ENCODE measurements around the gene GCGR. TPM values are rescaled to one million over a fixed set of nuclear protein-coding genes. Genes with fewer than 3 reads are reported as not detected.

The GCGR gene
- total RNA-seq, 4 donors from 2014 or later: 0.16 to 0.71 (median 0.47) TPM

DNA sequence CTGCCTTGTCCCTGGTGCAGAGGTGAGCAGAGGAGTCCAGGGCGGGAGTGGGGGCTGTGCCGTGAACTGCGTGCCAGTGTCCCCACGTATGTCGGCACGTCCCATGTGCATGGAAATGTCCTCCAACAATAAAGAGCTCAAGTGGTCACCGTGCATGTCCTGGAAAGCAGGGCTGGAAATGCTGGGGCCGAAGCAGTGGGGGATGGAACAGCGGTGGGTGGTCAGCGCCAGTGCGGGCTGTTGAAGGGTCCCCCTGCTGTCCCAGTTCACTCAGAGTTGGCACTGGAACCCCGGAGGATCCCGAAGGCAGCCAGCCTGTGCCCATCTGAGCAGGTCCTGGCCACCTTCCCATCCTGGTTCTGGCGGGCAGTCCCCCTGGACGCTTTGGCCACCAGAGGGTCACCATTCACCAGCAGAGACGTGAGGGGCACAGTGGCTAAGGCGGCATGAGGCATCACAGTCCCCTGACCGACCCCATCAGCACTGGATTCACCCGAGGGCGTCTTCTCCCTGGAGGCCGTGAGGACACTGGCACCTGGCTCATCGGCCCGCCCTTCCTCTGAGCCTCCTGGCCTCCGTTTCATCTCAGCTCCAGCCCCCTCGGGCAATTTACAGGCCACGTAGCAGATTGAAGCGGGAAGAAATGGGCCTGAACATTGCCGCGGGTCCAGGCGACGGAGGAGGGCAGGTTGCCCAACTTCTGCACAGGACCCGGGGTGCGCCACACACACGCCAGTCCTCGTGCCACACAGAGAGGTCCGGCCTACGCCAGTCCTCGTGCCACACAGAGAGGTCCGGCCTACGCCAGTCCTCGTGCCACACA, 10.1 kb downstream of the GCGR start:
- intact Hi-C loops (cut with DNase I; ENCODE audit: low total_unique reads): no loop called here
- 80 to 84% methylated on average over 35 to 40 of the region's 41 CpGs for whole genome bisulfite sequencing, 2 donors
- no peak overlapping the region for H3K4me3 ChIP-seq (ENCODE audit: low read depth, poor library complexity, severe bottlenecking)
- no peak for DNase-seq (ENCODE audit: low spot score in 2 of 2)
- TF ChIP-seq POLR2A (IDR thresholded peaks at IDR 0.05): no peak
- TF ChIP-seq, protein P1, sequence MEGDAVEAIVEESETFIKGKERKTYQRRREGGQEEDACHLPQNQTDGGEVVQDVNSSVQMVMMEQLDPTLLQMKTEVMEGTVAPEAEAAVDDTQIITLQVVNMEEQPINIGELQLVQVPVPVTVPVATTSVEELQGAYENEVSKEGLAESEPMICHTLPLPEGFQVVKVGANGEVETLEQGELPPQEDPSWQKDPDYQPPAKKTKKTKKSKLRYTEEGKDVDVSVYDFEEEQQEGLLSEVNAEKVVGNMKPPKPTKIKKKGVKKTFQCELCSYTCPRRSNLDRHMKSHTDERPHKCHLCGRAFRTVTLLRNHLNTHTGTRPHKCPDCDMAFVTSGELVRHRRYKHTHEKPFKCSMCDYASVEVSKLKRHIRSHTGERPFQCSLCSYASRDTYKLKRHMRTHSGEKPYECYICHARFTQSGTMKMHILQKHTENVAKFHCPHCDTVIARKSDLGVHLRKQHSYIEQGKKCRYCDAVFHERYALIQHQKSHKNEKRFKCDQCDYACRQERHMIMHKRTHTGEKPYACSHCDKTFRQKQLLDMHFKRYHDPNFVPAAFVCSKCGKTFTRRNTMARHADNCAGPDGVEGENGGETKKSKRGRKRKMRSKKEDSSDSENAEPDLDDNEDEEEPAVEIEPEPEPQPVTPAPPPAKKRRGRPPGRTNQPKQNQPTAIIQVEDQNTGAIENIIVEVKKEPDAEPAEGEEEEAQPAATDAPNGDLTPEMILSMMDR (IDR thresholded peaks at IDR 0.05): no peak

- TF ChIP-seq, protein P1 (IDR thresholded peaks at IDR 0.05): no peak
- no peak for TF ChIP-seq POLR2A (IDR thresholded peaks at IDR 0.05)
- WGBS, 2 donors: 49 to 62% methylated on average over 13 of the region's 24 CpGs
- H3K4me3 ChIP-seq (ENCODE audit: low read depth, poor library complexity, severe bottlenecking): no peak overlapping the region
- intact Hi-C loops (cut with DNase I; ENCODE audit: low total_unique reads): no loop called here
- DNase-seq (ENCODE audit: low spot score in 2 of 2): no peak
Observed at GRCh38 chr17:81814748-81815645, 11.0 kb downstream of the GCGR start.

DNA sequence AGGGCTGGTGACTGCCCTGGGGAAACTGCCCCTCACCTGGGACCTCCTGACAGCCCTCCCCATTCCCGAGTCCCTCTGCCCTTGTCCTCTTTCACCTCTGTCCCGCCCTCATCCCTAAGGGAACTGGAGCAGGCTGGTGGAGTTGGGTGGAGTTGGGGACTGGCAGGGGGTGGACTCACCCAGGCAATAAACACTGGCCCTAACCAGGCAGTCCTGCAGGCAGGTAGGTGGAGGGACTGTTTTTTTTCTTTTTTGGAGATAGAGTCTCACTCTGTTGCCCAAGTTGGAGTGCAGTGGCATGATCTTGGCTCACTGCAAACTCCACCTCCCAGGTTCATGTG, 11.7 kb downstream of the GCGR start:
- intact Hi-C loops (cut with DNase I; ENCODE audit: low total_unique reads): no loop called here
- H3K4me3 ChIP-seq (ENCODE audit: low read depth, poor library complexity, severe bottlenecking): no peak overlapping the region
- no peak for DNase-seq (ENCODE audit: low spot score in 2 of 2)
- WGBS, 2 donors: 17 to 40% methylated on average over 2 of the region's 2 CpGs
- TF ChIP-seq, protein P1 (IDR thresholded peaks at IDR 0.05): no peak
- TF ChIP-seq POLR2A (IDR thresholded peaks at IDR 0.05): no peak

DNA sequence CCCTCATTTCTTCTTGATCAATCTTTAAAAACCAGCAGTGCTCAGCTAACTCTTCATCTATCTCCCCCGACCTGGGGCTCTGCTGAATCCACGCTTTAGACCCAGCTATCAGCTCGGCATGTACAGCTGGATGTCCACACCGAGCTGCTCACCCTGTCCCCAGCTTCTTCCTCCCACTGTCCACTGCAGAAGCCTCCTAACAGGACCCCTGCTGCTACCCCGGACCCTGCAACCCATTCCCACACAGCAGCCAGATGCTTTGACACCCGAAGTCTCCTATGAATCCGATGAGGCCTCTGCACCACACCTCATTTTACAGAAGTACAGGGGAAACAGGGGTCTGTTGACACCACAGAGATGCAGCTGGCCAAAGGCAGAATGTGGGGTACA, 13.8 kb downstream of the GCGR start:
- TF ChIP-seq, protein P1 (IDR thresholded peaks at IDR 0.05): no peak
- no peak for TF ChIP-seq POLR2A (IDR thresholded peaks at IDR 0.05)
- H3K4me3 ChIP-seq (ENCODE audit: low read depth, poor library complexity, severe bottlenecking): no peak overlapping the region
- 58 to 62% methylated on average over 7 of the region's 7 CpGs for WGBS, 2 donors
- intact Hi-C loops (cut with DNase I; ENCODE audit: low total_unique reads): no loop called here
- DNase-seq (ENCODE audit: low spot score in 2 of 2): no peak

DNA sequence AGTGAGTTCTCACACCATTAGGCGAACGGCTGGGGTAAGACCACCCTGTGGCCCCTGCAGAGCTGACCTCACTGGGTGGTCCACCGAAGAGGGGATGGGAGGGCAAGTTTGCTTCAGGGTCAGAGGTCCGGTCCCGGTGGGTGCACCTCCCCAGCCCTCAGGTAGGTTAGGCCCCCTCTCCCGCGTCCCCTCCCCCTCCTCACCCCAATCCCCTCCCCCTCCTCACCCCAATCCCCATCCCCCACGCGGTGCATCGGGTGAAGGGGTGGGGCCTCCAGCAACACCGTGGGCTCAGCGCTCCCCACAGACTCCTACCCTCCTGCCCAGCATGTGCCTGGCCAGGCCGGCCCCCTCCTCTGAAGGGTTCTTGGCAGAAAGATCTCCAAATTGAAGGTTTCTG, 15.8 kb downstream of the GCGR start:
- DNase-seq (ENCODE audit: low spot score in 2 of 2): no peak
- H3K4me3 ChIP-seq (ENCODE audit: low read depth, poor library complexity, severe bottlenecking): no peak overlapping the region
- intact Hi-C loops (cut with DNase I; ENCODE audit: low total_unique reads): no loop called here
- 44 to 73% methylated on average over 5 to 11 of the region's 13 CpGs for WGBS, 2 donors
- TF ChIP-seq POLR2A (IDR thresholded peaks at IDR 0.05): no peak
- TF ChIP-seq, protein P1 (IDR thresholded peaks at IDR 0.05): no peak

All from lower leg skin (tissue), 4 donors.